Thoracic aorta (tissue), 2 donors: ENCODE data around the gene SERINC2. TPM values are rescaled to one million over a fixed set of nuclear protein-coding genes. Genes with fewer than 3 reads are reported as not detected.

Experiments
- ATAC-seq: fragments of 150-250 bp; one replicate; pipeline ENCODE4 v1.8.0; 2017; ENCODE audit warnings: low read depth; ENCODE audit not compliant: insufficient number of reproducible peaks, low FRiP score
- DNase-seq: peaks from one replicate; pipeline ENCODE4 v3.0.0-alpha.2; 2020; ENCODE audit warnings: low spot score
- H3K27ac ChIP-seq, 2 donors: fragments of 200-600 bp; sonication (generic); 1 replicate in 1 of 2; 2 replicates in 1 of 2; pipeline ENCODE4 v1.5.1; 2016; ENCODE audit warnings: mild to moderate bottlenecking in 2 of 2, moderate library complexity in 2 of 2
- H3K27me3 ChIP-seq: fragments of 200-600 bp; sonication (generic); replicated peaks from 2 replicates; pipeline ENCODE4 v1.6.0; 2016; ENCODE audit warnings: mild to moderate bottlenecking; ENCODE audit not compliant: insufficient read depth
- H3K36me3 ChIP-seq: fragments of 200-600 bp; sonication (generic); one replicate; pipeline ENCODE4 v1.5.1; 2016
- H3K4me1 ChIP-seq, 2 donors: fragments of 200-600 bp; sonication (generic); 1 replicate in 1 of 2; 2 replicates in 1 of 2; pipeline versions ENCODE4 v1.5.1 to v1.6.0; 2016; ENCODE audit warnings: low read depth in 2 of 2, mild to moderate bottlenecking in 1 of 2; ENCODE audit not compliant: control insufficient read depth in 1 of 2
- H3K4me3 ChIP-seq: fragments of 200-600 bp; sonication (generic); 2 replicates; pipeline ENCODE4 v1.5.1; 2016; ENCODE audit warnings: mild to moderate bottlenecking
- H3K9me3 ChIP-seq: fragments of 200-600 bp; sonication (generic); 2 replicates; pipeline ENCODE4 v1.5.1; 2016
- CTCF ChIP-seq: fragments of 200-600 bp; sonication (generic); IDR thresholded peaks from one replicate; pipeline ENCODE4 v1.5.1; 2019; ENCODE audit warnings: antibody characterized with exemption
- total RNA-seq, 2 donors: library from RNA; depleted of rRNA; stranded (reverse); fragments of >200 nt; gene quantifications; one replicate each; pipeline versions ENCODE4 v1.1.0 to v1.2.3, GENCODE V29; 2016

Gene SERINC2
- total RNA-seq, 2 donors from 2014 or later = 7.6 to 12.3 TPM

GRCh38 chr1:31421371-31422040 lies 8.5 kb downstream of the SERINC2 start:
- DNase-seq = no peak
- Histone ChIP-seq H3K27ac (no peak overlapping the region), H3K4me3 (no peak overlapping the region), H3K4me1 (no peaks in the 10 kb centered on the region), H3K27me3 (no peaks in the 10 kb centered on the region), H3K9me3 (no peaks in the 10 kb centered on the region), H3K36me3 (no peaks in the 10 kb centered on the region)
- no peak for ATAC-seq
- TF ChIP-seq CTCF = no peak

- Histone ChIP-seq H3K4me3 (no peak overlapping the region), H3K9me3 (no peaks in the 10 kb centered on the region), H3K36me3 (no peaks in the 10 kb centered on the region), H3K27ac (no peak overlapping the region), H3K4me1 (no peaks in the 10 kb centered on the region), H3K27me3 (no peaks in the 10 kb centered on the region)
- DNase-seq (peak; percentile 17), ATAC-seq (no peak)
- TF ChIP-seq CTCF = peak; percentile 92
These were observed 9.7 kb downstream of the SERINC2 start for GRCh38 chr1:31422505-31423319.

GRCh38 chr1:31423418-31423947 lies 10.5 kb downstream of the SERINC2 start:
- no peaks in the 10 kb centered on the region for H3K36me3 ChIP-seq
- no peak for ATAC-seq
- no peak for TF ChIP-seq CTCF
- H3K27ac ChIP-seq = no peak overlapping the region
- DNase-seq = no peak
- no peaks in the 10 kb centered on the region for H3K9me3 ChIP-seq
- H3K4me1 ChIP-seq = no peaks in the 10 kb centered on the region
- H3K4me3 ChIP-seq = no peak overlapping the region
- no peaks in the 10 kb centered on the region for H3K27me3 ChIP-seq

GRCh38 chr1:31424568-31424967 lies 11.6 kb downstream of the SERINC2 start:
- Histone ChIP-seq H3K27me3 (no peaks in the 10 kb centered on the region), H3K36me3 (no peaks in the 10 kb centered on the region), H3K4me3 (no peak overlapping the region), H3K4me1 (no peaks in the 10 kb centered on the region), H3K9me3 (no peaks in the 10 kb centered on the region), H3K27ac (no peak overlapping the region)
- no peak for TF ChIP-seq CTCF
- DNase-seq (no peak), ATAC-seq (no peak)

- H3K36me3 ChIP-seq = no peaks in the 10 kb centered on the region
- ATAC-seq = no peak
- no peak overlapping the region for H3K27ac ChIP-seq
- no peak for DNase-seq
- no peaks in the 10 kb centered on the region for H3K27me3 ChIP-seq
- TF ChIP-seq CTCF = no peak
- no peaks in the 10 kb centered on the region for H3K4me1 ChIP-seq
- no peak overlapping the region for H3K4me3 ChIP-seq
- no peaks in the 10 kb centered on the region for H3K9me3 ChIP-seq
These were observed 12.5 kb downstream of the SERINC2 start for GRCh38 chr1:31425301-31426081.
